HG02885 (cell line): ENCODE data around the gene PET100.
"Not testable (repeated sequence)": the region's sequence is repeated elsewhere in the genome, so short reads cannot be mapped to it uniquely, and the experiment has no call there.

ENCODE experiments used
- ATAC-seq: cut with Tn5 transposase; IDR thresholded peaks from one replicate; pipeline ENCODE4 v1.9.1; 2021; ENCODE audit warnings: mild to moderate bottlenecking; ENCODE audit not compliant: unreplicated experiment, poor library complexity

Gene PET100

DNA sequence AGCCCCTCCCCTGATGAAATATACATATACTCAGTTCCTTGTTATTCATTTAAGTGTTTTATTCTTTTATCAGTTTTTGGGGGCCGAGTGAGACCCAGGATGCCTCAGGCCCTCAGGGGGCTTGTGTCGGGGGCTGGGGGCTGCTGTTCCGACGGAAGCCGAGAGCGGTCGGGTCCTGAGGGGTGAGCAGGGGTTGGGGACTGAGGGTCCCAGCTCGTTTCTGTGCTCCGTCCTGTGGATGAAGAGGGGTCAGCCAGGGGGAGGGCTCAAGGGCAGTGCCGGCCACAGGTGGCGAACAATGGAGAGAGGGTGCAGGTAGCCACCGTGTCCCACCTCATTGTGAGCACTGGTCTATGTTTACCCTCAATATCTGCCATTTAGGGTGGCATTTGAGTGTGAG, 2.0 kb downstream of the PET100 start:
- no peak for ATAC-seq

DNA sequence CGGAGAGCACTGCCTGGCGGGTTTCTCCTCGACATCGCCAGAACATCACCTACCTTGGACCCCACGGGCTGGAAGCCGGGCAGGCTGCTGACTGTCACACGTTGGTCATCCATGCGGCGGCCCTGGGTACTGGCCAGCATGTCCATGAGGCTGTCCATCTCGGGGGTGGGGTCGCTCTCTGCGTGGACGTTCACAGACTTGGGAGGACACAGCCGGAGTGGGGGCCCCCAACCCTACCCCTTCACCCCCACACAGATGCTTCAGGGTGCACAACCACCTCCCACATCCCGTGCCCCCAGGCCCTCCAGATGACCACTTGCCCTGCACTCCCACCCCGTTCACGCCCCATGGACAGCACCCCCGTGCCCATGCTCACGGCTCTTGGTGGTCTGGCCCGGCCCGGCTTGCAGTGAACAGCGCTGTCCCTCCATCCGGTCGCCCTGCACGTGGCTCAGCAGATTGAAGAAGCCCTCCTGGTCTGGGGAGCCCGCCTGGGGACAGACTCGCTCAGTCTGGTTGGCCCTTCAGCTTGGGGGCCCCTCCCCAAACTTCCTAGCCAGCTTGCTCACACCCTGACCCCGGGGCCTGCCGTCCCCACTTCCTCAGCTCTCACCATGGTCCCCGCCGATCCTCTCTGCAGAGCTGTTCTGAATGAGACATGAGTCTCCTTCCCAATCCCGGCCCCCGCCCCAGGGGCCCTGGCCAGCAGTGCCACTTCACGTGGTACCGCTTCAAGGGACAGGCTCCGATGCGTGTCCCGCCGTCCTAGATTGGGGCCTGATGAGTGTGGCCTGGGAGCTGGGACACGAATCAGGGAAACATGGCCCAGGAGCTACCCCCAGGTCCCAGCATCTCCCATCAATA, 3.0 kb downstream of the PET100 start:
- ATAC-seq, result no peak

DNA sequence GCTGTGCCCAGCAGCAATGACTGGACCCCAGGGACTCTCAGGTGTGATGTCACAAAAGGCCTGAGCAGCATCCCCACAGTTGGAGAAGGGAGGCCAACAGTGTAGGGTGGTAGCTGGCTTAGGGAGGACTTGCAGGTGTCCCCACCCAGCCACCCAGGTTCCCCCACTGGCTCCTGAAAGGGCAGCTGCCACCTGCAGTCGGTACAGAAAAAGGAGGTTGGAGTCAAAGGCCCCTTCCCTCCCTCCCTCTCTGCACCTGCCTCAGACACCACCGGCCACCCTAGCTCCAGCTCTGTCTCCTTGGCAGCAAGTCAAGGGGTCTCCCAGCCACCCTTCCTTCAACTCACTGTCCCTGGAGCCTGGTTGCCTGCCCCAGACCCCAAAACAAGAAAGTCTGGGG, 4.1 kb downstream of the PET100 start, which contains the start of gene PCP2:
TSS of gene PCP2 (minus strand) at position 22 of the 400 bp plus-strand sequence. CDS start 262 bp downstream, outside the sequence.
- no peak for ATAC-seq

DNA sequence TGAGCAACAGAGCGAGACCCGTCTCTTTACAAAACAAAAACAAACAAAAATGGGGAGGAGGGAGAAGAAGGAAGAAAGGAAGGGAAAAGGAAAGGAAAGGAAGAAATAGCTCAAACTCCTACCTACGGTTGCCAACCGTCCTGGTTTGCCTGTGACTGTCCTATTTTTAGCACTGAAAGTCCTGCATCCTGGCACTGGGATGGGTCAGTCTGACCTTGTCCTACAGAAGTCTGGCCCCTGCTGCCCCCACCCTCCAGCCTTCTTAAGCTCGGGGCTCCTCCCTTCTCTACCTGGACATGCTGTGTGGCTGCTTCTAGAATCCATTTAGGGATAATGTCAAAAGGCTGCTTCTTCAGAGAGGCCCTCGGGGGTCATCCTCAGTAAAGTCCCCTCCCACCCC, 6.1 kb downstream of the PET100 start:
- no peak for ATAC-seq

DNA sequence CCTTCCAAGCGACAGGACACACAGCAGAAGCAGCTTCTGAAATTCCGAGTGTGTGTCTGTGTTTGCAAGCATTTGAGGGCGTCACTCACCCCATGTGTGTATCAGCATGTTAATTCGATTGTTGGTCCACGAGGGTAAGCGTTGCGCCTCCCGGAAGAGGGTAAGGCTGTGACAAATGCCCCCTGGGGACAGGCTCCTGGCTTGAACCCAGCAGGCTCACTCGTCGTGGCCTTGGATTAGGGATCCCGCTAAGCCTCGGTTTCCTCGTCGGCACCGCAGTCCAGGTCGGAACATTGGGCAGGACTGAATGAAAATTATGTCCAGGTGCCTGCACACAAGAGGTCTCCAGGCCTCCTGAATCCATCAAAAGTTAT, 6.7 kb downstream of the PET100 start:
- no peak for ATAC-seq

DNA sequence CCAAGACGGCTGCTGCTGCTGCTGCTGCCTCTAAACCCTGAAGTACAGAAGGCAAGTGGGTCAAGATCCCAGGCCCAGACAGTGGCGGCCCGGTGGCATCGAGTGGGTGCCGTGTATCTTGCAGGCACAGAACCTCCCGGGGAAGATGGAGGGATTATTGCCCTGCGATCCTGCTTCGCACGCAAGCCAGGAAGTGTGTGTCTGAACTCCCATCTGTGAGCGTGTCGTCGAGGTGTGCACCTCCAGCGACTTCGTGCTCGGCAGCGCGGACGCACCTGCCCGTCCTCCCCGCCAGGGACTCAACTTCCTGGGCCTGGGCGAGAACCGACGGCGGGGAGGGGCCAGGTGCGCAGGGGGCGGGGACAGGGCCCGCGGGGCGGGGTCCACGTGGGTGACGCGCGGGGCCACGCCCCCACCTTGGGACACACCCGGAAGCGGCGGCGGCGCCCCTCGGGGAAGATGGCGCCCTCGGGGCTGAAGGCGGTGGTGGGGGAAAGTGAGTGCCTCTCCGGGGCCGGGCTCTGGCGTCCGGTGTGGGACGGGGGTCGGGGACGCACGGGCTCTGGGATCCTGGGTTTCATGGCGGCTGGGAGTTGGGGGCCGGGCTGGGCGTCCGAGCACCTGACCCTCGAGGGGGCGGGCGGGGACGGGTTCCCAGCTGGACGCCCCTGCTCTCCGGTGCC, 7.2 kb downstream of the PET100 start, which contains the start of gene STXBP2:
TSS of gene STXBP2 (plus strand) at position 420 of the 683 bp plus-strand sequence. CDS start at position 460, 40 bp downstream.
- peak; percentile 84 for ATAC-seq

DNA sequence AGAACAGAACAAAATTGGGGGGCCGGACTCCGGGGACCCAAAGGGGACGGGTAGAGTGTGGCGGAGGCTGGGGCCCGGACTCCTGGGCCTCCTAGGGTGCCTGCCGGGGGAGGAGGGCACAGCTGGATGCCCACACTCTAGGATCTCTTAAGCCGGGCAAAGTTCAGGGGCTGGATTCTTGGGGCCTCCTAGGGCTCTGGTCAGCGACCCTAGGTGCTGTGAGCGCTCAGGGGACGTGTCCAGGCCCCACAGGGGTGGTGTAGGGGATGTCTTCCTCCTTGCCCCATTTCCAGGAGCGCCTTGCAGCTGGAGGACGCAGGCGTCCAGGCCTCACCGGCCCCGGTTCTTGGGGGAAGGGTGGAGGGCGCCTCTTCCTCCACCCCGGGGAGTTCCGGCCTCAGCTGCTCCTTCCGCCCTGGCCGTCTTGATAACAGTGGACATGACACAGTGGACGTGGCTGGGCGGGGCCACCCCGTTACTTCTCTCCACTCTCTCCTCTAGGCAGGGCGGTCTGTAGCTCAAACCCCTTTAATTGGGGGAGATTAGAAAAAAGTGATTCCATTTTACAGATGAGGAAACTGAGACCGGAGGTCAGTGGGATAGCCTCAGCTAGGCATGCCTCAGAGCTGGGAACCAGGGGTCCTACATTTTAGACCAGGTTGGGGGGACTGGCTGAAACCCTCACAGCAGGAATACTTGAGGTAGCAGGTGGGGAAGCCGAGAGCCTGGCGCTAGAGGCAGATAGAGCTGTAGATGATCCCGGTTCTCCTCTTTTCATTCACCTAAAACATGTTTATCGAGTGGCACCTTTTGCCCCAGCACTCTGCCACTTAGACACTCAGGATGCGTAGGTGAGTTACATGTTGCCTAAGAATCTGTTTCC, 8.0 kb downstream of the PET100 start:
- ATAC-seq, result peak; percentile 19

DNA sequence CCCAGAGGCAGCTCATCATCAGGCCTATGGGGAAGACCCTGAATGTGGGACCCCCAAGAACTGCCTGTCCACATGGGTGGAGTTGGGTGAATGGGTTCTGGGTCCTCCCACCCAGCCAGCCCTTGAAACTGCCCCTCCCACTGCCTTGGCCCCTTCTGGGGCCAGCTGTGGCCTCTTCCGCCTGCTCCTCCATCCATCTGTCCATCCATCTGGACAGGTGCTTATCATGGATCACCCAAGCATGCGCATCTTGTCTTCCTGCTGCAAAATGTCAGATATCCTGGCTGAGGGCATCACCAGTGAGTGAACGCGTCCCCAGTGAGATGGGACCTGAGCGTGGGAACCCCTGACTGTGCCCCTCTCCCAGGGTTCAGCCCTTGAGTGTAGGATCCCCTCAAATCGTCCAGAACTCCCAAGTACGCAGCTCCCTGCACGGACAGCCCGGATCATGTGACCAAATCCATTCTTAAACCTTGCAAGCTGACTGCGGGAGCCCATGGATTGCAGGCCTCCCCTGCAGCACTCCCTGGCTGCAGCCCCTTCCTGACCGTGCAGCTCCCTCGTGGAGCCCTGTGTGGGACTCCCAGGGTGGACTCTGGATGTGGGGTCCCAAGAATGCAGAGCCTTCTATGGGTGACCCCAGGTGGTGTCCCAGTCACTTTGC, 9.3 kb downstream of the PET100 start:
- no peak for ATAC-seq

DNA sequence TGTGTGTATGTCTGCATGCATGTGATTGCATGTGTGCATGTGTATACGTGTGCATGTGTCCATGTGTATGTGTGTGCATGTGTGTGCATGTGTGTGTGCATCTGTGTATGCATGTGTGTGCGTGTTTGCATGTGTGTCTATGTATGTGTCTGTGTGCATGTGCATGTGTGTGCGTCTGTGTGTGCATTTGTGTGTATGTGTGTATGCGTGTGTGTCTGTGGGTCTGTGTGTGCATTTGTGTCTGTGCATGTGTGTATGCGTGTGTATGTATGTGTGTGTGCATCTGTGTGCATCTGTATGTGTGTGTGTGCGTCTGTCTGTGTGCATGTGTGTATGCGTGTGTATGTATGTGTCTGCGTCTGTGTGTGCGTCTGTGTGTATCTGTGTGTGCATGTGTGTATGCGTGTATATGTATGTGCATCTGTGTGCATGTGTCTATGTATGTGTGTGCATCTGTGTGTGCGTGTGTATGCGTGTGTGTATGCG, 10.3 kb downstream of the PET100 start:
- no peak for ATAC-seq

DNA sequence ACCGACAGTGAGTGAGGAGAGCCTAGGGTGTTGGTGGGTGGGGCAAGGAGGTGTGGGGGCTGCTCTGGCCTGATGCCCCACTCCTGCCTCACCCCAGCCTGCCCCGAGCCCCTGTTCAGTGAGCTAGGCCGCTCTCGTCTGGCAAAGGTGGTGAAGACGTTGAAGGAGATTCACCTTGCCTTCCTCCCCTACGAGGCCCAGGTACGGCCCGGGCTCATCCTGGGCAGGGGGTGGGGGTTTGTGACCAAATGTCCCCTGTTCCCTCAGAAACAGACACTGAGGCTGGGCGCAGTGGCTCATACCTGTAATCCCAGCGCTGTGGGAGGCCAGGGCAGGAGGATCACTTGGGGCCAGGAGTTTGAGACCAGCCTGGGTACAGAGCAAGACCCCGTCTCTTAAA, 11.2 kb downstream of the PET100 start:
- no peak for ATAC-seq

DNA sequence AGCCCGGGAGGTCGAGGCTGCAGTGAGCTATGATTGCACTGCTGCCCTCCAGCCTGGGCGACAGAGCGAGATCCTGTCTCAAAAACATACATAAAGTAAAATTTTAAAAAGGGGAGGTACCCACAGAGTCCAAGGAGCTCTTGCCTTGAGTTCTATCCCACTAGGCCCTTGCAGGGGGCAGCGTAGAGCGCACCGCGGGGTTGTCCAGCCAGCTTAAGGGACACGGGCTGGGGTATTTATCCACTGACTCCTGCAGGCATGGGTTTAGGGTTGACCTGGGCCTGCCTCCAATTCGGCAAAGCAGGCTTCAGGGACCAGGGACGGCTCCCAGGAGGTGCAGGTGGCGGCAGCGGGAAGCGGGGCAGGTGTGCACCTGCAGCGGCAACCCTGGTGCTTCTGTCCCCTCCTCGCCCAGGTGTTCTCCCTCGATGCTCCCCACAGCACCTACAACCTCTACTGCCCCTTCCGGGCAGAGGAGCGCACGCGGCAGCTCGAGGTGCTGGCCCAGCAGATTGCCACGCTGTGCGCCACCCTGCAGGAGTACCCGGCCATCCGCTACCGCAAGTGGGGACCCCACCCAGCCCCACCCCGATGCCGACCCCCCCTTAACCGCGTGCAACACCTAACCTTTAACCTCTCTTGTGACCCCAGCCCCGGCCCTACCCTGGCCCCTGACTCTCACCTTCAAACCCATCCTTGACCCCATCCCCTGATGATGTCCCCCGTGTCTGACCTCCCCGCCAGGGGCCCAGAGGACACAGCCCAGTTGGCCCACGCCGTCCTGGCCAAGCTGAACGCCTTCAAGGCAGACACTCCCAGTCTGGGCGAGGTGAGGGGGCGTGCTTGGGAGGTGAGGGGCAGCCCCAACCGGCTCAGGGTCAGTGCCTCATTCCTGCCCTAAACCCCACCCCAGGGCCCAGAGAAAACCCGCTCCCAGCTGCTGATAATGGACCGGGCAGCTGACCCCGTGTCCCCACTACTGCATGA, 12.0 kb downstream of the PET100 start:
- ATAC-seq, result no peak

DNA sequence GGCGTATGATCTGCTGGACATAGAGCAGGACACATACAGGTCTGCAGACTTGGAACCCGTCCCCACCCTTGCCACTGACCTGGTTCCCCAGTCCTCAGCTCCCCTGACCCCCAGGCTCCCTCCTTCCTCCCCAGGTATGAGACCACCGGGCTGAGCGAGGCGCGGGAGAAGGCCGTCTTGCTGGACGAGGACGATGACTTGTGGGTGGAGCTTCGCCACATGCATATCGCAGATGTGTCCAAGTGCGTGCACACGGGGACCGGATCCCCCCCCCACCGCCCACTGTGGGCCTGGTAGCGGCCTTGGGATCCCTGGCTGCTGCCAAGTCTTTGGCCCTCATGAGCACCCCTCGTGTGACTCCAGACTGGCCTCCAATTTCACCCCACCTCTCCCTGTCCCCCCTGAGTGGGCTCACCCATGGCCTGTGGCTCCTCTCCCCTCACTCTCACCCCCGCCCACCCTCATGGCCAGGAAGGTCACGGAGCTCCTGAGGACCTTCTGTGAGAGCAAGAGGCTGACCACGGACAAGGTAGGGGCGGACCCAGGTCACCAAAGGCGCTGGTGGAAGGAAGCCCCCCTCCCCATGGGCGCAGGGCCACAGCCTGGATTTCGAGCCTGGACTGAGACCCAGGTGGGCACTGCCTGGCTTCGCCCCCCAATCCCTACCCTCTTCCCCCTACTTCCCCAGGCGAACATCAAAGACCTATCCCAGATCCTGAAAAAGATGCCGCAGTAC, 12.9 kb downstream of the PET100 start:
- no peak for ATAC-seq

DNA sequence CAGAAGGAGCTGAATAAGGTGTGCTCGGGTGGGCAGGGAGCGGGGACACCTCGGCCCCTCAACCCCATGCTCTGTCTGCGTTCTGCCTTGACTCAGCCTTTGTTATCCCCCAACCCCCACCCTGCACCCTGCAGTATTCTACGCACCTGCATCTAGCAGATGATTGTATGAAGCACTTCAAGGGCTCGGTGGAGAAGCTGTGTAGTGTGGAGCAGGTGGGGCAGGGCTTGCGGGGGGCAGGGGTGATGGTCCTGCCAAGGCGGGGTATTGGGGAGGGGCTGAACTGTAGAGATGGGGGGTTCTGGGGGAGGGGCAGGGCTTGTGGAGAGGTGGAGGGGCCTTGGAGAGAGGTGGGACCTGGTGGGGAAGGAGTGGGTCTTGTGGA, 13.4 kb downstream of the PET100 start:
- ATAC-seq, result no peak

DNA sequence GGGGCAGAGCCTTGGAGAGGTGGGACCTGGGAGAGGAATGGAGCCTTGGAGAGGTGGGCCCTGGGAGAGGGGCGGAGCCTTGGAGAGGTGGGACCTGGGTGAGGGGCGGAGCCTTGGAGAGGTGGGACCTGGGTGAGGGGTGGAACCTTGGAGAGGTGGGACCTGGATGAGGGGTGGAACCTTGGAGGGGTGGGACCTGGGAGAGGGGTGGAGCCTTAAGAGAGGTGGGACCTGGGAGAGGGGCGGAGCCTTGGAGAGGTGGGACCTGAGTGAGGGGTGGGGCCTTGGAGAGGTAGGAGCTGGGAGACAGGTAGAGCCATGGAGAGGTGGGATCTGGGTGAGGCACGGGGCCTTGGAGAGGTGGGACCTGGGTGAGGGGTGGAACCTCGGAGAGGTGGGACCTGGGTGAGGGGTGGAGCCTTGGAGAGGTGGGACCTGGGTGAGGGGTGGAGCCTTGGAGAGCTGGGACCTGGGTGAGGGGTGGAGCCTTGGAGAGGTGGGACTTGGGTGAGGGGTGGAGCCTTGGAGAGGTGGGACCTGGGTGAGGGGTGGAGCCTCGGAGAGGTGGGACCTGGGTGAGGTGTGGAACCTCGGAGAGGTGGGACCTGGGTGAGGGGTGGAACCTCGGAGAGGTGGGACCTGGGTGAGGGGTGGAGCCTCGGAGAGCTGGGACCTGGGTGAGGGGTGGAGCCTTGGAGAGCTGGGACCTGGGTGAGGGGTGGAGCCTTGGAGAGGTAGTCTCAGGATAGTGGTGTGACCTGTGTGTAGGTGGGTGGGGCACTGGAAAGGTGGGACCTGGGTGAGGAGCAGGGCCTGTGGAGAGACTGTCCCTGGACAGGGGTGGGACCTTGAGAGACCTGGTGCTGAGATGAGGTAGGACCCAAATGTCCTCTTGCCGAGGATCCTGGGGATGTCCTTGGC, 14.3 kb downstream of the PET100 start:
- not testable (repeated sequence) for ATAC-seq

DNA sequence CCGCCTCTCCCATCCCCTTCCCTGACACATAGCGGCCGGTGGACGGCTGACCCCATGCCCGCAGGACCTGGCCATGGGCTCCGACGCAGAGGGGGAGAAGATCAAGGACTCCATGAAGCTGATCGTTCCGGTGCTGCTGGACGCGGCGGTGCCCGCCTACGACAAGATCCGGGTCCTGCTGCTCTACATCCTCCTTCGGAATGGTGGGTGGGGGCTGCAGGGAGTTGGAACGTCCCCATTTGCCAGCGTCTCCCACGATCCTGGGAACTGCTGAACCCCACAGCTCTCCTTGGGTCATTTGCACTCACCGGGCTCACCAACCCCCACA, 14.9 kb downstream of the PET100 start:
- no peak for ATAC-seq

DNA sequence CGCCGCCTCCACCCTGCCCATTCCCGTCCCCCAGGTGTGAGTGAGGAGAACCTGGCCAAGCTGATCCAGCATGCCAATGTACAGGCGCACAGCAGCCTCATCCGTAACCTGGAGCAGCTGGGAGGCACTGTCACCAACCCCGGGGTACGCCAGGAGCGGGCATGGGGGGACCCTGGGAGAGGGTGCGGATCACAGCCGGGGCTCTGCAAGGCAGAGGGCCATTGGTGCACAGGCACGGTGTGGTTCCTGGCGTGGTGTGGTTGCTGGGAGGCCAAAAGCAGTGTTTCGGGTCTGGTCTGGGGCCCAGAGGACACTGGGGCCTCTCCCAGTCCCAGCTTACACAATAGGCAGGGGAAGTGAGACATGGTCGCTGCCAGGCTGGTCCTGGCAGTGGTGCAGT, 15.6 kb downstream of the PET100 start:
- no peak for ATAC-seq
